Measurements from ENCODE around the gene CKLF.

CKLF gene

GRCh38 chr16:66552286-66553177, at the start of gene CKLF:
CKLF (plus strand) TSS chr16:66552576; CDS start chr16:66552716, 140 bp downstream.
- peak; percentile 96 for DNase-seq (ENCODE audit: low spot score)
- TF ChIP-seq, protein P1, sequence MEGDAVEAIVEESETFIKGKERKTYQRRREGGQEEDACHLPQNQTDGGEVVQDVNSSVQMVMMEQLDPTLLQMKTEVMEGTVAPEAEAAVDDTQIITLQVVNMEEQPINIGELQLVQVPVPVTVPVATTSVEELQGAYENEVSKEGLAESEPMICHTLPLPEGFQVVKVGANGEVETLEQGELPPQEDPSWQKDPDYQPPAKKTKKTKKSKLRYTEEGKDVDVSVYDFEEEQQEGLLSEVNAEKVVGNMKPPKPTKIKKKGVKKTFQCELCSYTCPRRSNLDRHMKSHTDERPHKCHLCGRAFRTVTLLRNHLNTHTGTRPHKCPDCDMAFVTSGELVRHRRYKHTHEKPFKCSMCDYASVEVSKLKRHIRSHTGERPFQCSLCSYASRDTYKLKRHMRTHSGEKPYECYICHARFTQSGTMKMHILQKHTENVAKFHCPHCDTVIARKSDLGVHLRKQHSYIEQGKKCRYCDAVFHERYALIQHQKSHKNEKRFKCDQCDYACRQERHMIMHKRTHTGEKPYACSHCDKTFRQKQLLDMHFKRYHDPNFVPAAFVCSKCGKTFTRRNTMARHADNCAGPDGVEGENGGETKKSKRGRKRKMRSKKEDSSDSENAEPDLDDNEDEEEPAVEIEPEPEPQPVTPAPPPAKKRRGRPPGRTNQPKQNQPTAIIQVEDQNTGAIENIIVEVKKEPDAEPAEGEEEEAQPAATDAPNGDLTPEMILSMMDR (IDR thresholded peaks at IDR 0.05; ENCODE audit: extremely low read depth, missing control alignments): no peak

DNA sequence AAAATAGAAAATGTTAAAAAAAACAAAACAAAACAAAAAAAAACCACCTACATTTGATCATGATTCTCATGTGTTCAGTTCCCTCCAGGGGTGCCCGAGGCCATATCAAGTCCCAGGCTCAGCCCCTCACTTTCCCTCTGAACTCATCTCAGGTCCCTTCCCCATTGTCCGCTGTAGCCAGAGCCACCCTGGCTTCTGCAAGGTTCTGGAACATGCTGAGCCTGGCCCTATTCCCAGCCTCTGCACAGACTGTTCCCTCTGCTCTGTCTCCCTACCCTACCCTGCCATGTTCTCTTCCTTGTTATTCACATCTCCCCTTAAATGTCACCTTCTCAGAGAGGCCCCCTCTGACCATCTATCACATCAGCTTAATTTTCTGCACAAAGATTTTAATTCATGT, 49.3 kb upstream of the CKLF start:
- TF ChIP-seq, protein P1 (IDR thresholded peaks at IDR 0.05; ENCODE audit: extremely low read depth, missing control alignments): no peak
- no peak for DNase-seq (ENCODE audit: low spot score)

- TF ChIP-seq, protein P1 (IDR thresholded peaks at IDR 0.05; ENCODE audit: extremely low read depth, missing control alignments): no peak
- no peak for DNase-seq (ENCODE audit: low spot score)
Observed at GRCh38 chr16:66503612-66504011, 48.8 kb upstream of the CKLF start.

DNA sequence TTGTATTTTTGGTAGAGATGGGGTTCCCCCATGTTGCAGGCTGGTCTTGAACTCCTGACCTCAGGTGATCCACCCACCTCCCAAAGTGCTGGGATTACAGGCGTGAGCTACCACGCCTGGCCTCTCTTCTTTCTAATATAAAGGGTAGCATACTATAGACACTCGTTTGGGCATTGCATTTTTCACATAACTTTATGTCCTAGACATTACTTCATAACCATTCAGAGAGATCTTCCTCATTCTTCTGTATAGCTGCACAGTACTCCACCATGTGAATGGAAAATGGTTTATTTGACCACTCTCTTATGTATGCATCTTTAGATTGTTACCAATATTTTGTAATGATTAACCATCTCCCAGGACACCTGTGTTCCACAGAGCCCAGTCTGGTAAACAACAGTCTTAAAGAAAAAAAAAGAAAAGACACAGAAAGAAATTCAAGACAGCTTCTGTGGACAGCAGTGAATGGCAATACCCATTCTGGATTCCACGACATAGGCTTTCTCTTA, 44.6 kb upstream of the CKLF start:
- TF ChIP-seq, protein P1 (IDR thresholded peaks at IDR 0.05; ENCODE audit: extremely low read depth, missing control alignments): no peak
- no peak for DNase-seq (ENCODE audit: low spot score)

- no peak for DNase-seq (ENCODE audit: low spot score)
- TF ChIP-seq, protein P1 (IDR thresholded peaks at IDR 0.05; ENCODE audit: extremely low read depth, missing control alignments): no peak
Observed at GRCh38 chr16:66508248-66508913, 44.0 kb upstream of the CKLF start.

DNA sequence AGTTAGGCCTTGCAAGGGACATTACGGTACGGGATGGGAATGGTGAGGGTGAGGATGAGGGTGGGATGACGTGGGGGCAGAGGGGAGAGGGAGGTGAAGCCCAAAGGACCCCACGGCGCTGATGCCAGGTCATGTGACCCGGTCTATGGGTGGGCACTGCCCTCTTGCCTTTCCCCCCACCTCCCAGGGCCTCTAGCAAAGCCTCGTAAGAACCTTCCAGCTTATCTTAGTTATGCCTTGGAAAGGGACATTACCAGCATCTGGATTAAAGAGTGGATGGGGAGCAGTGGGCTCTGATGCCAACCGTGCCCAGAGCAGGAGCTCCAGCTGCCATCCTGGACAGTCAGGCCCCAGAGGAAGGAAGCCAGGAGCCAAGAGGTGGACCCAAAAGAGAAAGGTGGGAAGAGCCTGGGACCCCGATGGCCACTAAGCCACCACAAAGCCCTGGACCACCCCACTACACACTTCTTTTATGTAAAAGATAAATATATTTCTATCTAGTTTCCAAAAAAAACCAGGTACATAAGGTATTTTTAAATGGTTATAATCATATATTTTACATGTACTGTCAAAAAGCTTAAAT, 43.4 kb upstream of the CKLF start:
- TF ChIP-seq, protein P1 (IDR thresholded peaks at IDR 0.05; ENCODE audit: extremely low read depth, missing control alignments): no peak
- no peak for DNase-seq (ENCODE audit: low spot score)

DNA sequence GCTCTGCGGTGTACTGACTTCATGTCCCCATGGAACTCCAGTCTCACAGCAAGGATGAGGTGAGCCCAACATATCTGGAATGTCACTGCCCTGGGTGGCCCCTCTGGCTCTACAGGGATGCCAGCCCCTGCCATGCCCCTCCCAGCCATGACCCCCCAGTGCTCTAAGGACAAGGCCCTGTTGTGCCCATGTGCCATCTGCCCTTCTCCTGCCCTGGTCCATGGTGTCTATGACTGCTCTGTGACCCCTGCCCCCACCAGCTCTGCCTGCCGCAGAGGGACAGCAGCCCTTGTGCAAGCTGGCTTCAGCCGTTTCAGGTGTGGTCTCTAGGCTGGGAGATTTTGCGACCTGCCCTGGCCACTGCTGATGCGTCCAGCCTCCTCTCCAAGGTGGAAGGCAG, 42.8 kb upstream of the CKLF start:
- DNase-seq (ENCODE audit: low spot score): no peak
- TF ChIP-seq, protein P1 (IDR thresholded peaks at IDR 0.05; ENCODE audit: extremely low read depth, missing control alignments): no peak

Data from GM20000 (cell line).